ENCODE results near the gene RNF20. TPM values are rescaled to one million over a fixed set of nuclear protein-coding genes. Genes with fewer than 3 reads are reported as not detected.

RNF20 gene
- total RNA-seq, 1 experiment from 2014 or later = 58.4 TPM

DNA sequence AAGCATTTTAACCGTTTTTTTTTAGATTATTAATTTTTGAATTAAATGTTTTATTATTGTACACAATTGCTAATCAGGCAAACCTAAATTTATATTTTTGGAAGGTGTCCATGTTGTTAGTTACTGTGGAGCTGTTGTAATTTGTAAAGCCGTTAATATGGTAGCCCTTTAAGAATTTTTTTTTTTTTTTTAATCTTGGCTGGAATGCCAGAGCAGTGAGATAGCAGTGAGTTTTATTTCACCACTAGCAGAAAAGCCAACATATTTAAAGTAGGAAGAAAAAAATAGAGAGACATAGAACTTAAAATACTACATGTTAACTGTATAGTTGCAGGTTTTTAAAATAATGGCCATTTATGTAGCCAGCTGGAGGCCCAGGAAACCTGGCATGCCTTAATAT, 35.3 kb upstream of the RNF20 start:
- Histone ChIP-seq H3K27ac (ENCODE audit: low read depth, low read length, poor library complexity, severe bottlenecking) (no peak overlapping the region), H3K4me3 (ENCODE audit: low read depth, low read length, poor library complexity, severe bottlenecking) (no peak overlapping the region), H3K4me1 (ENCODE audit: insufficient read depth, low read length, poor library complexity, severe bottlenecking) (no peaks in the 10 kb centered on the region), H3K9me3 (ENCODE audit: low read depth, low read length, poor library complexity, severe bottlenecking) (no peaks in the 10 kb centered on the region), H3K36me3 (ENCODE audit: insufficient read depth, low read length, poor library complexity, severe bottlenecking) (no peaks in the 10 kb centered on the region), H3K27me3 (replicated peaks; ENCODE audit: insufficient read depth, low read depth, low read length, poor library complexity) (peaks cover 10% of the 10 kb centered on the region)
- BruUV-seq (replicated peaks) = no TSS peak
- POLR2A ChIA-PET (ENCODE audit: low non-redundant PET) = no interaction called here
- intact Hi-C loops (cut with micrococcal nuclease; ENCODE audit: unreplicated experiment) = no loop called here
- no peak for DNase-seq (ENCODE audit: low spot score)
- CTCF ChIA-PET = no interaction called here
- TF ChIP-seq, protein P1, sequence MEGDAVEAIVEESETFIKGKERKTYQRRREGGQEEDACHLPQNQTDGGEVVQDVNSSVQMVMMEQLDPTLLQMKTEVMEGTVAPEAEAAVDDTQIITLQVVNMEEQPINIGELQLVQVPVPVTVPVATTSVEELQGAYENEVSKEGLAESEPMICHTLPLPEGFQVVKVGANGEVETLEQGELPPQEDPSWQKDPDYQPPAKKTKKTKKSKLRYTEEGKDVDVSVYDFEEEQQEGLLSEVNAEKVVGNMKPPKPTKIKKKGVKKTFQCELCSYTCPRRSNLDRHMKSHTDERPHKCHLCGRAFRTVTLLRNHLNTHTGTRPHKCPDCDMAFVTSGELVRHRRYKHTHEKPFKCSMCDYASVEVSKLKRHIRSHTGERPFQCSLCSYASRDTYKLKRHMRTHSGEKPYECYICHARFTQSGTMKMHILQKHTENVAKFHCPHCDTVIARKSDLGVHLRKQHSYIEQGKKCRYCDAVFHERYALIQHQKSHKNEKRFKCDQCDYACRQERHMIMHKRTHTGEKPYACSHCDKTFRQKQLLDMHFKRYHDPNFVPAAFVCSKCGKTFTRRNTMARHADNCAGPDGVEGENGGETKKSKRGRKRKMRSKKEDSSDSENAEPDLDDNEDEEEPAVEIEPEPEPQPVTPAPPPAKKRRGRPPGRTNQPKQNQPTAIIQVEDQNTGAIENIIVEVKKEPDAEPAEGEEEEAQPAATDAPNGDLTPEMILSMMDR (conservative IDR thresholded peaks at IDR 0.05; ENCODE audit: low read depth, low read length) = no peak
- no peak for TF ChIP-seq EZH2 (IDR thresholded peaks at IDR 0.05; ENCODE audit: borderline replicate concordance, low read depth, low read length, poor library complexity, severe bottlenecking)

- TF ChIP-seq, protein P1 (conservative IDR thresholded peaks at IDR 0.05; ENCODE audit: low read depth, low read length) = no peak
- no peak for TF ChIP-seq EZH2 (IDR thresholded peaks at IDR 0.05; ENCODE audit: borderline replicate concordance, low read depth, low read length, poor library complexity, severe bottlenecking)
- POLR2A ChIA-PET (ENCODE audit: low non-redundant PET) = no interaction called here
- CTCF ChIA-PET = no interaction called here
- no peak for DNase-seq (ENCODE audit: low spot score)
- H3K27me3 ChIP-seq (replicated peaks; ENCODE audit: insufficient read depth, low read depth, low read length, poor library complexity) = peaks cover 42% of the 10 kb centered on the region
- H3K4me1 ChIP-seq (ENCODE audit: insufficient read depth, low read length, poor library complexity, severe bottlenecking) = no peaks in the 10 kb centered on the region
- intact Hi-C loops (cut with micrococcal nuclease; ENCODE audit: unreplicated experiment) = no loop called here
- BruUV-seq (replicated peaks) = no TSS peak
- H3K4me3 ChIP-seq (ENCODE audit: low read depth, low read length, poor library complexity, severe bottlenecking) = no peak overlapping the region
- H3K36me3 ChIP-seq (ENCODE audit: insufficient read depth, low read length, poor library complexity, severe bottlenecking) = no peaks in the 10 kb centered on the region
- H3K9me3 ChIP-seq (ENCODE audit: low read depth, low read length, poor library complexity, severe bottlenecking) = no peaks in the 10 kb centered on the region
- no peak overlapping the region for H3K27ac ChIP-seq (ENCODE audit: low read depth, low read length, poor library complexity, severe bottlenecking)
Observed at GRCh38 chr9:101504188-101504587, 29.5 kb upstream of the RNF20 start.

DNA sequence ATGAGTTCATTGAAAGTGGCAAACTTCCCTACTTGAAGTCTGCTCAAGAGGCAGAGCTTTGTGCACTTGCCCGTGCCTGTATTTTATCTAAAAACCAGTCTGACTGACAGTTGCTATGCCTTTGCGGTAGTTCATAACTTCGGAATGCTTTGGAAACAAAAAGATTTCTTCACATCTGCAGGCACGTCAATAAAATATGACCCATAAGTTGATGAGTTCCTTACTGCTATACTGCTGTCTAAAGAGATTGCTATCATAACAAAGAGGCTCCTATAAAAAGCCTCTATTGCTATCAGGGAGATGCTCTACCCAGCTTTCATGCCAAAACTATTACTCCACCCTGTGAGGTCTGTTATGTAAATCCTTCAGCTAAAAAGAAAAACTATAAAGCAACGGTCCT, 25.4 kb upstream of the RNF20 start:
- Histone ChIP-seq H3K4me1 (ENCODE audit: insufficient read depth, low read length, poor library complexity, severe bottlenecking) (no peaks in the 10 kb centered on the region), H3K27ac (ENCODE audit: low read depth, low read length, poor library complexity, severe bottlenecking) (no peak overlapping the region), H3K27me3 (replicated peaks; ENCODE audit: insufficient read depth, low read depth, low read length, poor library complexity) (peaks cover 57% of the 10 kb centered on the region), H3K9me3 (ENCODE audit: low read depth, low read length, poor library complexity, severe bottlenecking) (no peaks in the 10 kb centered on the region), H3K36me3 (ENCODE audit: insufficient read depth, low read length, poor library complexity, severe bottlenecking) (no peaks in the 10 kb centered on the region), H3K4me3 (ENCODE audit: low read depth, low read length, poor library complexity, severe bottlenecking) (no peak overlapping the region)
- CTCF ChIA-PET = no interaction called here
- DNase-seq (ENCODE audit: low spot score) = no peak
- TF ChIP-seq, protein P1 (conservative IDR thresholded peaks at IDR 0.05; ENCODE audit: low read depth, low read length) = no peak
- TF ChIP-seq EZH2 (IDR thresholded peaks at IDR 0.05; ENCODE audit: borderline replicate concordance, low read depth, low read length, poor library complexity, severe bottlenecking) = no peak
- intact Hi-C loops (cut with micrococcal nuclease; ENCODE audit: unreplicated experiment) = no loop called here
- BruUV-seq (replicated peaks) = no TSS peak
- POLR2A ChIA-PET (ENCODE audit: low non-redundant PET) = no interaction called here

Measured in A673 (cell line).